KMS-11 (cell line): ENCODE measurements around the gene TAP2.

Experiments used
- H2AFZ ChIP-seq: fragments of 200-600 bp; sonication (generic); 2 replicates; pipeline ENCODE4 v1.6.1; 2016; ENCODE audit warnings: antibody characterized with exemption, mixed run types, low read depth
- H3K27ac ChIP-seq: fragments of 200-600 bp; sonication (generic); 2 replicates; pipeline ENCODE4 v1.6.1; 2016; ENCODE audit warnings: mild to moderate bottlenecking, mixed run types
- H3K27me3 ChIP-seq: fragments of 200-600 bp; sonication (generic); 2 replicates; pipeline ENCODE4 v1.6.1; 2017; ENCODE audit warnings: mild to moderate bottlenecking, low read depth, mixed run types, moderate library complexity; ENCODE audit not compliant: insufficient read depth
- H3K36me3 ChIP-seq: fragments of 200-600 bp; sonication (generic); 2 replicates; pipeline ENCODE4 v1.6.1; 2017; ENCODE audit warnings: mild to moderate bottlenecking, mixed run types; ENCODE audit not compliant: insufficient read depth
- H3K4me1 ChIP-seq: fragments of 200-600 bp; sonication (generic); 2 replicates; pipeline ENCODE4 v1.6.1; 2016; ENCODE audit warnings: mild to moderate bottlenecking, low read depth, mixed run types; ENCODE audit not compliant: poor library complexity, severe bottlenecking
- H3K4me2 ChIP-seq: fragments of 200-600 bp; sonication (generic); 2 replicates; pipeline ENCODE4 v1.7.0; 2016; ENCODE audit warnings: mild to moderate bottlenecking, mixed run types
- H3K4me3 ChIP-seq: fragments of 200-600 bp; sonication (generic); IDR thresholded peaks from 2 replicates; pipeline ENCODE4 v1.6.1; 2017; ENCODE audit warnings: low read depth, low read length, mixed read lengths; ENCODE audit not compliant: insufficient read depth
- H3K79me2 ChIP-seq: fragments of 200-600 bp; sonication (generic); 2 replicates; pipeline ENCODE4 v1.6.1; 2016; ENCODE audit warnings: low read depth, mixed run types; ENCODE audit not compliant: insufficient read depth
- H3K9ac ChIP-seq: fragments of 200-600 bp; sonication (generic); 2 replicates; pipeline ENCODE4 v1.6.1; 2016; ENCODE audit warnings: mild to moderate bottlenecking, mixed run types
- H4K20me1 ChIP-seq: fragments of 200-600 bp; sonication (generic); 2 replicates; pipeline ENCODE4 v1.6.1; 2016; ENCODE audit warnings: mild to moderate bottlenecking, mixed run types; ENCODE audit not compliant: insufficient read depth
- TF ChIP-seq, protein P1 (sequence below): fragments of 200-600 bp; sonication (generic); conservative IDR thresholded peaks from 2 replicates; pipeline ENCODE4 v1.6.1; 2017; ENCODE audit warnings: low read depth, mild to moderate bottlenecking, antibody characterized with exemption, low read length, moderate library complexity, mixed read lengths

The TAP2 gene

DNA sequence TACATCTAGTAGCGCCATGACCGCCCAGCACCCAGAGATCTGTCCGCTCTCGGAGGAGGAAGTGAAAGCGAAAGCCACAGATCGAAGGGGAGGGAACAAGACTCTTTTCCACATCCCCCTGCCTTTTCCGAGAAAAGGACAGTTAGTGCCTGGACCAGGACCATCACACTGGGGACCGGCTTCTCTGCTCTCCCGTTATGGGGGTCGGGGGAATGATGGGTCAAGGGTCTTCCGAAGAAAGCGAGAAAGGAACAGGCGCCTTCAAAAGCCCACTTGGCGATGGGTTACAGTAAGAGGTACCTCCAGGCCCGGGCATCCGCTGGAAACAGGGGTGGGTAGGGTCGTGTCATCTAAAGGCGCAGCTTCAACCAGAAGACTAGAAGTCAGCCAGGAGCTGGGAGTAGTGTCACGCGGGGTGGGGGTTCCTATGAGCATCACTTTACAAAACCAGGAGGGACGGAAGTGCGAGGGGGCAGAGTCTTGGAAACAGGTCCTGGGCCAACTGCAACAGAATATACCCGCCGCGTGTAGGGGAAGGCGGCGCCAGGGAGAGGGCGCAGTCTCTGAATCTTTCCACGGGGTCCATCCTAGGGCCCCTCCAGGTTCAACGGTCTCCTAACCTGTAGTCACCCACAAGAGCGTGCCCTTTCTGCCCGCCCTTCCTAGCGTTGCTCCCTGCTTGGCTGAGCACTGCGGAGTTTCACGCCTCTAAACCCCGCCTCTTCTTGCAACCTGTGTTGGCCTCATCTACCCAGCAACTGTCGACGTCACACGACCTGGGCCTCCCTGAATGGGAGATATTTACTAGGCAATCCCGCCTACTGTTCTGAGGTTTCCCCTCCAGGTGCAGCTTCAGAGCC lies 5.7 kb upstream of the TAP2 start, which contains the start of gene PSMB8:
PSMB8 (minus strand) TSS at position 69 of the 860 bp plus-strand sequence; CDS start at position 18, 51 bp downstream.
- Histone ChIP-seq H3K27me3 (no peaks in the 10 kb centered on the region), H3K4me3 (peak within 1 kb of the TSS; percentile 63), H3K36me3 (peaks cover 3% of the 10 kb centered on the region; the same call in 1 of the 2 replicates), H3K4me2 (peak within 1 kb of the TSS; percentile 92), H4K20me1 (no peaks in the 10 kb centered on the region), H3K79me2 (peaks cover 11% of the 10 kb centered on the region; the same call in 1 of the 2 replicates), H2AFZ (peak within 1 kb of the TSS; percentile 80), H3K27ac (peak within 1 kb of the TSS; percentile 73), H3K4me1 (peaks cover 46% of the 10 kb centered on the region), H3K9ac (peak within 1 kb of the TSS; percentile 84)
- TF ChIP-seq, protein P1, sequence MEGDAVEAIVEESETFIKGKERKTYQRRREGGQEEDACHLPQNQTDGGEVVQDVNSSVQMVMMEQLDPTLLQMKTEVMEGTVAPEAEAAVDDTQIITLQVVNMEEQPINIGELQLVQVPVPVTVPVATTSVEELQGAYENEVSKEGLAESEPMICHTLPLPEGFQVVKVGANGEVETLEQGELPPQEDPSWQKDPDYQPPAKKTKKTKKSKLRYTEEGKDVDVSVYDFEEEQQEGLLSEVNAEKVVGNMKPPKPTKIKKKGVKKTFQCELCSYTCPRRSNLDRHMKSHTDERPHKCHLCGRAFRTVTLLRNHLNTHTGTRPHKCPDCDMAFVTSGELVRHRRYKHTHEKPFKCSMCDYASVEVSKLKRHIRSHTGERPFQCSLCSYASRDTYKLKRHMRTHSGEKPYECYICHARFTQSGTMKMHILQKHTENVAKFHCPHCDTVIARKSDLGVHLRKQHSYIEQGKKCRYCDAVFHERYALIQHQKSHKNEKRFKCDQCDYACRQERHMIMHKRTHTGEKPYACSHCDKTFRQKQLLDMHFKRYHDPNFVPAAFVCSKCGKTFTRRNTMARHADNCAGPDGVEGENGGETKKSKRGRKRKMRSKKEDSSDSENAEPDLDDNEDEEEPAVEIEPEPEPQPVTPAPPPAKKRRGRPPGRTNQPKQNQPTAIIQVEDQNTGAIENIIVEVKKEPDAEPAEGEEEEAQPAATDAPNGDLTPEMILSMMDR, result 0 out of 2 replicates have a peak, but pooled peaks have one; percentile 18

DNA sequence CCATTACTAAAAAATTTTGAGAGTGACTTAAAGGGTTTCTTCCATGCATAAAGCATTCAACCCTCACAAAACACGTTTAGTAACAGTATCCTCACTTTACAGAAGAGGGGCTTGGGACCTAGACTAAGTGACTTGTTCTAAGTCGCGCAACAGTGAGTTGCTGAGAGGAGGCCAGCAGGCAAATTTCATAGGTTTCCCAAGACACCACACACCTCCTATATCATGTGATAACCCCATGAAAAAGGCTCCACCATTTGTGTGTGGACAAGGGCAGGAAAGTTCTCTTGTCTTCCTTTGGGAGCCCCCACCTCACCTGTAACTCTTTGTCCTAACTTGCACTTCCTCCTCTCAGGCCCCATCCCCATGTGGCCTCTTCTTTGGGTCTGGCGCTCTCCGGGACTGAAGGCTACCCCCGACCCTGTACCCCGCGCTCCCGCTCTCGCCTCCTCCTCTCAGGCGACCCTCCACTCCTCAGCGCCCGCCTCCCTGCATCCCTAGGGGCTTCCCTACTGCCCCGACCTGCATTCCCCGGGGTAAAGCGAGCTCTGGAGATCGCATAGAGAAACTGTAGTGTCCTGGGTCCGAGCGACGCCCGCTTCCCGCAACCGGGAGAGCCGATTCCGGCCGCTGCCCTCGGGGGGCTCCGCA lies 4.9 kb upstream of the TAP2 start:
- Histone ChIP-seq H3K4me3 (peak overlapping the region; percentile 63), H3K27ac (peak overlapping the region; percentile 73), H3K4me1 (peaks cover 51% of the 10 kb centered on the region), H2AFZ (peak overlapping the region; percentile 80), H3K27me3 (no peaks in the 10 kb centered on the region), H3K36me3 (peaks cover 3% of the 10 kb centered on the region; the same call in 1 of the 2 replicates), H3K4me2 (peak overlapping the region; percentile 92), H3K9ac (peak overlapping the region; percentile 84), H3K79me2 (peaks cover 11% of the 10 kb centered on the region; the same call in 1 of the 2 replicates), H4K20me1 (no peaks in the 10 kb centered on the region)
- TF ChIP-seq, protein P1, result no peak

DNA sequence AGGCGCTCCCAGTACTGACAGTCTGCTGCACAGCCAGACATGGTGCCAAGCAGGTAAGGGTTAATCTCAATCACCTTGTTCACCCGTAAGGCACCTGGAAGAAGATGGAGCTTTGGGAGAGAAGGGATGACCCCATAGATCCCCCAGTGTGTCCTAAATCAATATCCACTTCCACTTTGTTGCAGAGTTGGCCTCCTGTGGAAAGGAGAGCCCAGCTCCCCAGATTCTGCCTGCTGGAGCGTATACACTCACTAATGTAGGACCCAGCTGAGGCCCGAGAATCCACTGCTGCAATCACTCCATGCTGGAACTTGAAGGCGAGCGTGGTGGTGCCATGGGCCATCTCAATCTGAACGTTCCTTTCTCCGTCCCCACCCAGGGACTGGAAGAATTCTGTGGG lies 4.2 kb upstream of the TAP2 start:
- no peaks in the 10 kb centered on the region for H3K27me3 ChIP-seq
- no peaks in the 10 kb centered on the region for H4K20me1 ChIP-seq
- H3K4me3 ChIP-seq, result no peak overlapping the region
- H3K9ac ChIP-seq, result peak overlapping the region; percentile 84; the same call in 1 of the 2 replicates
- peaks cover 11% of the 10 kb centered on the region; the same call in 1 of the 2 replicates for H3K79me2 ChIP-seq
- H2AFZ ChIP-seq, result peak overlapping the region; percentile 80; the same call in 1 of the 2 replicates
- H3K4me1 ChIP-seq, result peaks cover 51% of the 10 kb centered on the region
- H3K36me3 ChIP-seq, result peaks cover 3% of the 10 kb centered on the region; the same call in 1 of the 2 replicates
- TF ChIP-seq, protein P1, result no peak
- H3K4me2 ChIP-seq, result peak overlapping the region; percentile 92
- peak overlapping the region; percentile 73; the same call in 1 of the 2 replicates for H3K27ac ChIP-seq

DNA sequence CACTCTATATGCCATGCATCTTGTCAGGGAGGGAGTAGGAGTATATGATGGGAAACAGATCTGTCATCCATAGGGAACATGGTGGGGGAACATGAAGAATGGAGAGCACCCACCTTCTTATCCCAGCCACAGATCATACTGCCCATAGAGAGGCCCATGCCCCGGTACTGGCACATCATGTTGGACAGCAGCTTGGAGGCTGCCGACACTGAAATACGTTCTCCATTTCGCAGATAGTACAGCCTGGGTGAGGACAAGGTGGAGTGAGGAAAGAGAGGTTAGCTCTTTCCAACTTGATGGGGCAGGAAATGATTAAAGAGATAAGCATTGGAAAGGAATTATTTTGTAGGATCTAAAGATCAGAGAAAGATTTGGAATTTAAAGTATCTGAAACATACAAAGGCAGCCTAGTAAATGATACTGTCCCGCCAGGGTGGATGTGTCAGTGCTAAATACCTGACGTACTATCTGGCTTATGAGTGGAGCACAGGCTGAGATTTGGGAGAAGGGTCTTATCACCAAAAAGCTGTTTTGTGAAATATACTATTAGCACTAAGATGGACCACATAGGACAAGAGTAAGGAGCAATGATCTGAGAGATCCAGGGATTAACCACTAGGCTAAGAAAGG lies 3.6 kb upstream of the TAP2 start:
- Histone ChIP-seq H3K9ac (no peak overlapping the region), H3K4me1 (peaks cover 53% of the 10 kb centered on the region), H3K4me3 (no peak overlapping the region), H3K27ac (no peak overlapping the region), H3K27me3 (no peaks in the 10 kb centered on the region), H3K79me2 (peaks cover 15% of the 10 kb centered on the region; the same call in 1 of the 2 replicates), H3K4me2 (peak overlapping the region; percentile 92; the same call in 1 of the 2 replicates), H4K20me1 (no peaks in the 10 kb centered on the region), H2AFZ (no peak overlapping the region), H3K36me3 (peaks cover 3% of the 10 kb centered on the region; the same call in 1 of the 2 replicates)
- TF ChIP-seq, protein P1, result no peak
